Endothelial cell of umbilical vein (primary cell): ENCODE data around the gene EPC2. TPM values are rescaled to one million over a fixed set of nuclear protein-coding genes. Genes with fewer than 3 reads are reported as not detected.

Experiments used
- BruUV-seq: library from RNA; stranded (reverse); fragments of 400-500 nt; replicated peaks from 2 replicates; lab custom pipeline; 2021; lab: Mats Ljungman, UMichigan
- CTCF ChIA-PET: fragments of 300-600, 350-600 bp; sonication (Branson Sonifier 250); formaldehyde crosslinking; loops from one replicate; lab custom pipeline; 2021; ENCODE audit warnings: antibody characterized with exemption, inconsistent platforms; lab: Charles Lee
- POLR2A ChIA-PET: fragments of 300-600, 350-600 bp; sonication (Branson Sonifier 250); formaldehyde crosslinking; loops from one replicate; lab custom pipeline; 2021; ENCODE audit warnings: antibody characterized with exemption, inconsistent platforms; lab: Charles Lee
- DNase-seq: peaks from one replicate; pipeline ENCODE4 v3.0.0-alpha.2; 2011; ENCODE audit warnings: low read depth, low spot score
- FAIRE-seq: peaks from 2 replicates; lab custom pipeline; 2011; peaks lifted over from hg19 to GRCh38; lab: Jason Lieb, UNC
- H2AFZ ChIP-seq: 2 replicates; pipeline ENCODE4 v1.6.0; 2012; ENCODE audit warnings: low read depth, low read length, control low read depth, inconsistent platforms
- H3K27ac ChIP-seq: 2 replicates; pipeline ENCODE4 v1.5.1; 2011; ENCODE audit warnings: low read depth, mild to moderate bottlenecking, control low read depth, low read length, moderate library complexity; ENCODE audit not compliant: insufficient read depth
- H3K27me3 ChIP-seq, 2 experiments: 2 replicates each; pipeline versions ENCODE4 v1.6.0 to v1.6.1; 2011; ENCODE audit warnings: low read length in 2 of 2, mixed read lengths in 1 of 2; ENCODE audit not compliant: control insufficient read depth in 2 of 2, insufficient read depth in 2 of 2
- H3K36me3 ChIP-seq, 2 experiments: 2 replicates in 1 of 2; 3 replicates in 1 of 2; pipeline ENCODE4 v1.5.1; 2011; ENCODE audit warnings: low read length in 2 of 2, mild to moderate bottlenecking in 1 of 2, moderate library complexity in 1 of 2; ENCODE audit not compliant: control insufficient read depth in 2 of 2, insufficient read depth in 2 of 2; ENCODE audit errors: extremely low read depth in 1 of 2
- H3K4me1 ChIP-seq: 3 replicates; pipeline ENCODE4 v1.5.1; 2011; ENCODE audit warnings: mild to moderate bottlenecking, low read length; ENCODE audit not compliant: control insufficient read depth, insufficient read depth; ENCODE audit errors: extremely low read depth
- H3K4me2 ChIP-seq: 2 replicates; pipeline ENCODE4 v1.6.1; 2011; ENCODE audit warnings: low read length, control low read depth, mixed read lengths; ENCODE audit not compliant: insufficient read depth
- H3K4me3 ChIP-seq, 3 experiments: fragments of 200-600 bp in 1 of 3; sonication (generic), shearing (Covaris generic) in 1 of 3; replicated peaks in 1 of 3; 2 replicates each; pipeline ENCODE4 v1.5.1; 2011 to 2016; ENCODE audit warnings: control low read depth in 3 of 3, low read length in 3 of 3, mild to moderate bottlenecking in 2 of 3, inconsistent platforms in 1 of 3, low read depth in 1 of 3, moderate library complexity in 1 of 3; ENCODE audit not compliant: insufficient read depth in 1 of 3
- H3K79me2 ChIP-seq: 2 replicates; pipeline ENCODE4 v1.6.0; 2012; ENCODE audit warnings: low read length, inconsistent platforms; ENCODE audit not compliant: control insufficient read depth, insufficient read depth
- H3K9ac ChIP-seq: replicated peaks from 2 replicates; pipeline ENCODE3; 2011; ENCODE audit warnings: low read length, control low read depth; ENCODE audit not compliant: insufficient read depth; ENCODE audit errors: extremely low read depth
- H3K9me1 ChIP-seq: replicated peaks from 3 replicates; pipeline ENCODE4 v1.6.0; 2011; ENCODE audit warnings: mild to moderate bottlenecking, low read length; ENCODE audit not compliant: control insufficient read depth, insufficient read depth; ENCODE audit errors: extremely low read depth
- H3K9me3 ChIP-seq: replicated peaks from 2 replicates; pipeline ENCODE4 v1.5.1; 2012; ENCODE audit warnings: low read length, inconsistent platforms; ENCODE audit not compliant: control insufficient read depth, insufficient read depth
- H4K20me1 ChIP-seq: replicated peaks from 2 replicates; pipeline ENCODE3; 2011; ENCODE audit warnings: mild to moderate bottlenecking, low read length; ENCODE audit not compliant: control insufficient read depth, insufficient read depth; ENCODE audit errors: extremely low read depth
- FOS ChIP-seq: IDR thresholded peaks from 2 replicates; pipeline ENCODE4 v1.6.1; 2011; ENCODE audit warnings: mild to moderate bottlenecking, low read length, moderate library complexity, borderline replicate concordance; ENCODE audit not compliant: insufficient read depth
- GATA2 ChIP-seq: IDR thresholded peaks from 2 replicates; pipeline ENCODE4 v1.7.0; 2011; ENCODE audit warnings: low read depth, mild to moderate bottlenecking, moderate library complexity, mixed read lengths, low read length; ENCODE audit not compliant: insufficient read length, insufficient read depth
- MYC ChIP-seq: IDR thresholded peaks from one replicate; pipeline ENCODE4 v1.6.1; 2011; ENCODE audit warnings: mild to moderate bottlenecking, low read depth, low read length
- POLR2A ChIP-seq: IDR thresholded peaks from 2 replicates; pipeline ENCODE4 v1.6.1; 2012; ENCODE audit warnings: low read depth, mild to moderate bottlenecking, control low read depth, low read length
- POLR2AphosphoS5 ChIP-seq: IDR thresholded peaks from 2 replicates; pipeline ENCODE4 v1.6.1; 2012; ENCODE audit warnings: low read depth, mild to moderate bottlenecking, control low read depth, low read length, moderate library complexity; ENCODE audit not compliant: insufficient read depth
- dilution Hi-C: fragments of 300-500 bp; cut with MboI; formaldehyde crosslinking; loops from one replicate; pipeline ENCODE4 v1.15.0; 2019; ENCODE audit warnings: low sequenced_read_pairs; ENCODE audit not compliant: extremely low pct_ligation_motif_present
- intact Hi-C: fragments of 100-400 bp; cut with micrococcal nuclease; formaldehyde crosslinking; loops from one replicate; pipeline ENCODE4 v1.10.0; 2022
- polyA plus RNA-seq, 4 experiments: library from polyadenylated mRNA; depleted of rRNA in 3 of 4; stranded (reverse) in 3 of 4; unstranded in 1 of 4; fragments of >200 nt; gene quantifications; 2 replicates each; pipeline versions ENCODE4 v1.2.1 to v1.2.3, GENCODE V29; 2011 to 2012; ENCODE audit warnings: missing spikeins in 1 of 4
- total RNA-seq: library from RNA; stranded (reverse); gene quantifications from 2 replicates; pipeline ENCODE4 v1.2.3, GENCODE V29; 2021
- TF ChIP-seq, protein P1 (sequence below), 2 donors: IDR thresholded peaks; 1 replicate in 1 of 2; 2 replicates in 1 of 2; pipeline ENCODE4 v1.5.1; 2011; ENCODE audit warnings: low read length in 2 of 2, mild to moderate bottlenecking in 2 of 2, moderate library complexity in 2 of 2, control low read depth in 1 of 2, inconsistent platforms in 1 of 2, low read depth in 1 of 2; ENCODE audit not compliant: insufficient read depth in 1 of 2; ENCODE audit errors: extremely low read depth in 1 of 2
- TF ChIP-seq, protein P2 (sequence below): IDR thresholded peaks from 2 replicates; pipeline ENCODE4 v1.6.1; 2011; ENCODE audit not compliant: insufficient read depth, insufficient read length

The EPC2 gene
- total and polyA plus RNA-seq, 2 donors (not counting 3 experiments of a cell fraction or from before 2014, with no cell fraction given), result 15.1 to 25.2 TPM

DNA sequence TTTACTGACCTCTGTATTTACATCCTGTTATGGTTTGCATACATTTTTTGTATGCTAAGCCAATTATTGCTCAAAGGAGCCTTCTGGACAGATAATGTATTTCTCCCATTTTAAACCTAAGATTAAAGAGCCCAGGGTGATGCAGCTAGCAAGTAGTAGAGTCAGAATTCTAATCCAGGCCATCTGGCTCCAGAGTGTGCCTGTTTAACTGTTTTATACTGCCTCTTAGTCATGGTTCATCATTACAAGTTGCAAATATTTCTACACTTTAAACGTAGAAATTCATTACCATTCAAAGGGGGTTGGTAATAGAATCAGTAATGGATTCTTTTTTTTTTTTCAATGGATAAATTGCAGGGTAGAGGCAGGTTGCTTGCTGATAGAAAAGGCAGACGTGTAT lies 52.4 kb downstream of the EPC2 start:
- TF ChIP-seq, protein P1, sequence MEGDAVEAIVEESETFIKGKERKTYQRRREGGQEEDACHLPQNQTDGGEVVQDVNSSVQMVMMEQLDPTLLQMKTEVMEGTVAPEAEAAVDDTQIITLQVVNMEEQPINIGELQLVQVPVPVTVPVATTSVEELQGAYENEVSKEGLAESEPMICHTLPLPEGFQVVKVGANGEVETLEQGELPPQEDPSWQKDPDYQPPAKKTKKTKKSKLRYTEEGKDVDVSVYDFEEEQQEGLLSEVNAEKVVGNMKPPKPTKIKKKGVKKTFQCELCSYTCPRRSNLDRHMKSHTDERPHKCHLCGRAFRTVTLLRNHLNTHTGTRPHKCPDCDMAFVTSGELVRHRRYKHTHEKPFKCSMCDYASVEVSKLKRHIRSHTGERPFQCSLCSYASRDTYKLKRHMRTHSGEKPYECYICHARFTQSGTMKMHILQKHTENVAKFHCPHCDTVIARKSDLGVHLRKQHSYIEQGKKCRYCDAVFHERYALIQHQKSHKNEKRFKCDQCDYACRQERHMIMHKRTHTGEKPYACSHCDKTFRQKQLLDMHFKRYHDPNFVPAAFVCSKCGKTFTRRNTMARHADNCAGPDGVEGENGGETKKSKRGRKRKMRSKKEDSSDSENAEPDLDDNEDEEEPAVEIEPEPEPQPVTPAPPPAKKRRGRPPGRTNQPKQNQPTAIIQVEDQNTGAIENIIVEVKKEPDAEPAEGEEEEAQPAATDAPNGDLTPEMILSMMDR (IDR thresholded peaks at IDR 0.05; ENCODE audit: extremely low read depth in 1 of 2, insufficient read depth in 1 of 2, low read depth in 1 of 2, low read length in 2 of 2), result no peak
- TF ChIP-seq POLR2A, result no peak
- TF ChIP-seq POLR2AphosphoS5, result no peak
- TF ChIP-seq MYC, result no peak
- no peak for TF ChIP-seq GATA2
- TF ChIP-seq, protein P2, sequence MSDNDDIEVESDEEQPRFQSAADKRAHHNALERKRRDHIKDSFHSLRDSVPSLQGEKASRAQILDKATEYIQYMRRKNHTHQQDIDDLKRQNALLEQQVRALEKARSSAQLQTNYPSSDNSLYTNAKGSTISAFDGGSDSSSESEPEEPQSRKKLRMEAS, result no peak
- Histone ChIP-seq H3K9me3 (no peaks in the 10 kb centered on the region), H3K79me2 (peaks cover 24% of the 10 kb centered on the region), H3K9ac (no peak overlapping the region), H3K27ac (no peak overlapping the region), H3K4me1 (no peaks in the 10 kb centered on the region), H3K4me3 (no peak overlapping the region), H3K27me3 (no peaks in the 10 kb centered on the region), H3K4me2 (no peak overlapping the region), H3K9me1 (no peaks in the 10 kb centered on the region), H3K36me3 (peaks cover 0 to 2% of the 10 kb centered on the region in 2 experiments), H2AFZ (no peak overlapping the region), H4K20me1 (no peaks in the 10 kb centered on the region)
- POLR2A ChIA-PET, result no interaction called here
- CTCF ChIA-PET, result interaction anchor here (1.0 kb wide), 1 partner anchor 19 kb away, joined by 3 read pairs; no protein-coding TSS in a partner anchor
- intact Hi-C loops, result no loop called here
- no TSS peak for BruUV-seq
- dilution Hi-C loops, result no loop called here
- DNase-seq, result no peak
- FAIRE-seq, result no peak

- dilution Hi-C loops, result no loop called here
- no TSS peak for BruUV-seq
Observed at GRCh38 chr2:148699830-148700229, 55.3 kb downstream of the EPC2 start.

More at GRCh38 chr2:148699830-148700229, 55.3 kb downstream of the EPC2 start:
- Histone ChIP-seq H3K9me1 (no peaks in the 10 kb centered on the region), H3K4me2 (no peak overlapping the region), H4K20me1 (no peaks in the 10 kb centered on the region), H3K9me3 (no peaks in the 10 kb centered on the region), H3K36me3 (peaks cover 0 to 2% of the 10 kb centered on the region in 2 experiments), H2AFZ (no peak overlapping the region), H3K4me1 (no peaks in the 10 kb centered on the region), H3K4me3 (no peak overlapping the region), H3K9ac (no peak overlapping the region), H3K79me2 (peaks cover 36% of the 10 kb centered on the region), H3K27me3 (no peaks in the 10 kb centered on the region), H3K27ac (no peak overlapping the region)
- CTCF ChIA-PET, result interaction anchor here (1.7 kb wide), 1 partner anchor 34 kb away, joined by 3 read pairs; no protein-coding TSS in a partner anchor
- no peak for DNase-seq
- TF ChIP-seq FOS, result no peak
- TF ChIP-seq, protein P2, result no peak
- no peak for FAIRE-seq
- POLR2A ChIA-PET, result no interaction called here
- intact Hi-C loops, result no loop called here
